ENCODE data around the gene KIRREL3. TPM values are rescaled to one million over a fixed set of nuclear protein-coding genes. Genes with fewer than 3 reads are reported as not detected.

KIRREL3 gene
- total and polyA plus RNA-seq, 2 donors (not counting 3 experiments of a cell fraction or from before 2014, with no cell fraction given) = not detected

DNA sequence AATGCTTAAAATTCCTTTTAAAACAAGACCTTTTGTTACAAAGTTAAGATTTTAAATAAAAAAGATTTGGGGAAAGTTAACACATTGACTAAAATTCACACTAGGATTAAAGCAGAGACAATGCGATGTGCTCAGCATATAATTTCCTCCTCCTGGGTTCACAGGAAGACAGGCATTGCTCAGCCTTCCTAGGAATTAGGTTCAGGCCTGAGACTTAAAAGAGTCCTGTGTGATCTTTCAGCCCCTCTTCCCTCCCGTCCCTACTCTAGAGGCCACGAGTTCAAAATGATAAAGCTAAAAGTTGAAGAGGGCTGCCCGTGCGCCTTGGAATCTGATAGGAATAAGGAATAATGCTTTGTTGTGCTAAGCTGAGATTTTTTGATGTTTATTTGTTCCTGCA lies 218.6 kb downstream of the KIRREL3 start:
- Histone ChIP-seq H4K20me1 (replicated peaks; ENCODE audit: control insufficient read depth, extremely low read depth, insufficient read depth, low read length) (no peaks in the 10 kb centered on the region), H2AFZ (ENCODE audit: low read depth, low read length) (no peak overlapping the region), H3K27me3 (ENCODE audit: control insufficient read depth in 2 of 2, insufficient read depth in 2 of 2, low read length in 2 of 2) (no peaks in the 10 kb centered on the region), H3K36me3 (ENCODE audit: control insufficient read depth in 2 of 2, extremely low read depth in 1 of 2, insufficient read depth in 2 of 2, low read length in 2 of 2) (no peaks in the 10 kb centered on the region), H3K9me1 (replicated peaks; ENCODE audit: control insufficient read depth, extremely low read depth, insufficient read depth, low read length) (no peaks in the 10 kb centered on the region), H3K27ac (ENCODE audit: insufficient read depth, low read depth, low read length) (no peak overlapping the region), H3K79me2 (ENCODE audit: control insufficient read depth, insufficient read depth, low read length) (no peaks in the 10 kb centered on the region), H3K4me2 (ENCODE audit: insufficient read depth, low read length) (no peak overlapping the region), H3K9me3 (replicated peaks; ENCODE audit: control insufficient read depth, insufficient read depth, low read length) (no peaks in the 10 kb centered on the region), H3K4me1 (ENCODE audit: control insufficient read depth, extremely low read depth, insufficient read depth, low read length) (no peaks in the 10 kb centered on the region), H3K4me3 (replicated peaks in 1 of 3; ENCODE audit: insufficient read depth in 1 of 3, low read depth in 1 of 3, low read length in 3 of 3) (no peak overlapping the region), H3K9ac (replicated peaks; ENCODE audit: extremely low read depth, insufficient read depth, low read length) (no peak overlapping the region)
- DNase-seq (ENCODE audit: low read depth, low spot score) (no peak), FAIRE-seq (no peak)
- no TSS peak for BruUV-seq (replicated peaks)
- dilution Hi-C loops (cut with MboI; ENCODE audit: extremely low pct_ligation_motif_present, low sequenced_read_pairs) = no loop called here
- ChIA-PET CTCF (no interaction called here), POLR2A (no interaction called here)
- intact Hi-C loops (cut with micrococcal nuclease) = no loop called here
- TF ChIP-seq, protein P1, sequence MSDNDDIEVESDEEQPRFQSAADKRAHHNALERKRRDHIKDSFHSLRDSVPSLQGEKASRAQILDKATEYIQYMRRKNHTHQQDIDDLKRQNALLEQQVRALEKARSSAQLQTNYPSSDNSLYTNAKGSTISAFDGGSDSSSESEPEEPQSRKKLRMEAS (IDR thresholded peaks at IDR 0.05; ENCODE audit: insufficient read depth, insufficient read length) = no peak
- TF ChIP-seq JUN (IDR thresholded peaks at IDR 0.05; ENCODE audit: borderline replicate concordance, insufficient read depth, insufficient read length, low read depth) (no peak), GATA2 (IDR thresholded peaks at IDR 0.05; ENCODE audit: insufficient read depth, insufficient read length, low read depth, low read length) (no peak), FOS (IDR thresholded peaks at IDR 0.05; ENCODE audit: borderline replicate concordance, insufficient read depth, low read length) (no peak), POLR2AphosphoS5 (IDR thresholded peaks at IDR 0.05; ENCODE audit: insufficient read depth, low read depth, low read length) (no peak), MYC (IDR thresholded peaks at IDR 0.05; ENCODE audit: low read depth, low read length) (no peak), CTCF (IDR thresholded peaks at IDR 0.05; ENCODE audit: extremely low read depth in 1 of 2, insufficient read depth in 1 of 2, low read depth in 1 of 2, low read length in 2 of 2) (no peak), EZH2 (IDR thresholded peaks at IDR 0.05; ENCODE audit: borderline replicate concordance, low read depth, low read length, severe bottlenecking) (no peak)

Measured in endothelial cell of umbilical vein (primary cell).